ENCODE results near the gene HOXA3. TPM values are rescaled to one million over a fixed set of nuclear protein-coding genes. Genes with fewer than 3 reads are reported as not detected.

HOXA3 gene
- total and polyA plus RNA-seq, 10 of the 15 experiments (the other 5 are each of a cell fraction or from before 2014, with no cell fraction given): 0.05 TPM; not detected in 9

DNA sequence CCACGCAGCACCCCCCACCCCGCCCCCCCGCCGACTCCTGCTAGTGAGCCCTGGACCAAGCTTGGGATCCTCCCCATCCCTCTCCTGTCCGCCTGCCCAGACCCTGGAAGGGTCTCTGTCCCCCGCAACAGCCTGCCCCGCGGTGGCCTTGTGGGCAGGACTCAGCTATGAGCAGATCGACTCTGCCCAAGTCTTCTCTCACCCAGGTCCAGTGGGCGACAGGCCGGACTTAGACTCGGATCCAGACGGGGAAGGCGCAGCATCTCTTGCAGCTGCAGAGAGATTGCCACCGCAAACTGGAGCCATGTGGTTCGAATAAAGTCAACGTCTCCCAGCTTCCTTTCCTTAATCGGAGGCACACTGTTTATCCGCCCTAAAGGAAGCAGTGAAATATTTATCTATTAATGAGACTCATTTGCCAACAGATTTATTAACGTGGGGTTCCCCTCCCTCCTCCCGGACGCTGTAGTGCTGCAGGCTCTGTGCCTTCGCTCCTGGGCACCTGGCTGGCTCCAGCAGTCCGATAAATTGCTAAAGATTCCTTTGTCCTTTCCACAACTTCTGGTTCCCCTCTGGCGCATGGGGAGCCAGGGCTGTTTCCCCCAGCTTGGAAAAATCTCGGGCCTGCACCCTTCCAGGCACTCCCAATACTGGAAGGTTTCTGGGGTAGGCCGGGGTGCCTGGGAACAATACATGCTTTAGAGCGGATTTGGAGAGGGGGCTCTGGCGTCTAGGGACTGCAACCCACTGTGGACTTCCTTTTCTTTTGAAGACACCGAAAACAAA lies 4.7 kb upstream of the HOXA3 start:
- BruUV-seq (replicated peaks): no TSS peak
- intact Hi-C loops (cut with micrococcal nuclease; ENCODE audit: unreplicated experiment): no loop called here
- in situ Hi-C loops (cut with MboI): loop anchor here (5.0 to 25.0 kb wide), 3 partner anchors 790 to 1295 kb away; no protein-coding TSS in a partner anchor
- ATAC-seq (no peak), FAIRE-seq (no peak), DNase-seq (ENCODE audit: low read depth, low spot score) (no peak)
- no peak overlapping the region for H3K4me2 ChIP-seq (ENCODE audit: control insufficient read depth, insufficient read depth)
- H3K27me3 ChIP-seq (replicated peaks in 1 of 2; ENCODE audit: control insufficient read depth in 2 of 2, insufficient read depth in 2 of 2, low read length in 1 of 2): peaks cover 23 to 53% of the 10 kb centered on the region in 2 experiments
- no peaks in the 10 kb centered on the region; the same call in 2 of the 3 replicates for H3K9me3 ChIP-seq (replicated peaks; ENCODE audit: control insufficient read depth, insufficient read depth, low read length)
- ChIA-PET POLR2A (no interaction called here), SMC1A (ENCODE audit: uncharacterized antibody, unreplicated experiment) (interaction anchor here (0.6 to 1.0 kb wide), 2 partner anchors 301 to 646 kb away, joined by 3 read pairs; no protein-coding TSS in a partner anchor), CTCF (interaction anchor here (0.8 to 3.1 kb wide), 4 partner anchors 302 to 474 kb away, joined by 3 to 21 read pairs (median 3); no protein-coding TSS in a partner anchor), RAD21 (ENCODE audit: unreplicated experiment) (no interaction called here)
- H2AFZ ChIP-seq (ENCODE audit: control insufficient read depth, low read depth, low read length): no peak overlapping the region
- no peak for TF ChIP-seq TCF7 (IDR thresholded peaks at IDR 0.05; ENCODE audit: borderline replicate concordance)
- TF ChIP-seq, protein P1, sequence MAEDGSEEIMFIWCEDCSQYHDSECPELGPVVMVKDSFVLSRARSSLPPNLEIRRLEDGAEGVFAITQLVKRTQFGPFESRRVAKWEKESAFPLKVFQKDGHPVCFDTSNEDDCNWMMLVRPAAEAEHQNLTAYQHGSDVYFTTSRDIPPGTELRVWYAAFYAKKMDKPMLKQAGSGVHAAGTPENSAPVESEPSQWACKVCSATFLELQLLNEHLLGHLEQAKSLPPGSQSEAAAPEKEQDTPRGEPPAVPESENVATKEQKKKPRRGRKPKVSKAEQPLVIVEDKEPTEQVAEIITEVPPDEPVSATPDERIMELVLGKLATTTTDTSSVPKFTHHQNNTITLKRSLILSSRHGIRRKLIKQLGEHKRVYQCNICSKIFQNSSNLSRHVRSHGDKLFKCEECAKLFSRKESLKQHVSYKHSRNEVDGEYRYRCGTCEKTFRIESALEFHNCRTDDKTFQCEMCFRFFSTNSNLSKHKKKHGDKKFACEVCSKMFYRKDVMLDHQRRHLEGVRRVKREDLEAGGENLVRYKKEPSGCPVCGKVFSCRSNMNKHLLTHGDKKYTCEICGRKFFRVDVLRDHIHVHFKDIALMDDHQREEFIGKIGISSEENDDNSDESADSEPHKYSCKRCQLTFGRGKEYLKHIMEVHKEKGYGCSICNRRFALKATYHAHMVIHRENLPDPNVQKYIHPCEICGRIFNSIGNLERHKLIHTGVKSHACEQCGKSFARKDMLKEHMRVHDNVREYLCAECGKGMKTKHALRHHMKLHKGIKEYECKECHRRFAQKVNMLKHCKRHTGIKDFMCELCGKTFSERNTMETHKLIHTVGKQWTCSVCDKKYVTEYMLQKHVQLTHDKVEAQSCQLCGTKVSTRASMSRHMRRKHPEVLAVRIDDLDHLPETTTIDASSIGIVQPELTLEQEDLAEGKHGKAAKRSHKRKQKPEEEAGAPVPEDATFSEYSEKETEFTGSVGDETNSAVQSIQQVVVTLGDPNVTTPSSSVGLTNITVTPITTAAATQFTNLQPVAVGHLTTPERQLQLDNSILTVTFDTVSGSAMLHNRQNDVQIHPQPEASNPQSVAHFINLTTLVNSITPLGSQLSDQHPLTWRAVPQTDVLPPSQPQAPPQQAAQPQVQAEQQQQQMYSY (CRISPR knock-in tag; IDR thresholded peaks at IDR 0.05): no peak
- TF ChIP-seq, protein P2, sequence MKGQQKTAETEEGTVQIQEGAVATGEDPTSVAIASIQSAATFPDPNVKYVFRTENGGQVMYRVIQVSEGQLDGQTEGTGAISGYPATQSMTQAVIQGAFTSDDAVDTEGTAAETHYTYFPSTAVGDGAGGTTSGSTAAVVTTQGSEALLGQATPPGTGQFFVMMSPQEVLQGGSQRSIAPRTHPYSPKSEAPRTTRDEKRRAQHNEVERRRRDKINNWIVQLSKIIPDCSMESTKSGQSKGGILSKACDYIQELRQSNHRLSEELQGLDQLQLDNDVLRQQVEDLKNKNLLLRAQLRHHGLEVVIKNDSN (IDR thresholded peaks at IDR 0.05; ENCODE audit: borderline replicate concordance, extremely low read length, insufficient read depth, low read depth, low read length): no peak
- TF ChIP-seq, protein P3, sequence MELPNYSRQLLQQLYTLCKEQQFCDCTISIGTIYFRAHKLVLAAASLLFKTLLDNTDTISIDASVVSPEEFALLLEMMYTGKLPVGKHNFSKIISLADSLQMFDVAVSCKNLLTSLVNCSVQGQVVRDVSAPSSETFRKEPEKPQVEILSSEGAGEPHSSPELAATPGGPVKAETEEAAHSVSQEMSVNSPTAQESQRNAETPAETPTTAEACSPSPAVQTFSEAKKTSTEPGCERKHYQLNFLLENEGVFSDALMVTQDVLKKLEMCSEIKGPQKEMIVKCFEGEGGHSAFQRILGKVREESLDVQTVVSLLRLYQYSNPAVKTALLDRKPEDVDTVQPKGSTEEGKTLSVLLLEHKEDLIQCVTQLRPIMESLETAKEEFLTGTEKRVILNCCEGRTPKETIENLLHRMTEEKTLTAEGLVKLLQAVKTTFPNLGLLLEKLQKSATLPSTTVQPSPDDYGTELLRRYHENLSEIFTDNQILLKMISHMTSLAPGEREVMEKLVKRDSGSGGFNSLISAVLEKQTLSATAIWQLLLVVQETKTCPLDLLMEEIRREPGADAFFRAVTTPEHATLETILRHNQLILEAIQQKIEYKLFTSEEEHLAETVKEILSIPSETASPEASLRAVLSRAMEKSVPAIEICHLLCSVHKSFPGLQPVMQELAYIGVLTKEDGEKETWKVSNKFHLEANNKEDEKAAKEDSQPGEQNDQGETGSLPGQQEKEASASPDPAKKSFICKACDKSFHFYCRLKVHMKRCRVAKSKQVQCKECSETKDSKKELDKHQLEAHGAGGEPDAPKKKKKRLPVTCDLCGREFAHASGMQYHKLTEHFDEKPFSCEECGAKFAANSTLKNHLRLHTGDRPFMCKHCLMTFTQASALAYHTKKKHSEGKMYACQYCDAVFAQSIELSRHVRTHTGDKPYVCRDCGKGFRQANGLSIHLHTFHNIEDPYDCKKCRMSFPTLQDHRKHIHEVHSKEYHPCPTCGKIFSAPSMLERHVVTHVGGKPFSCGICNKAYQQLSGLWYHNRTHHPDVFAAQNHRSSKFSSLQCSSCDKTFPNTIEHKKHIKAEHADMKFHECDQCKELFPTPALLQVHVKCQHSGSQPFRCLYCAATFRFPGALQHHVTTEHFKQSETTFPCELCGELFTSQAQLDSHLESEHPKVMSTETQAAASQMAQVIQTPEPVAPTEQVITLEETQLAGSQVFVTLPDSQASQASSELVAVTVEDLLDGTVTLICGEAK (IDR thresholded peaks at IDR 0.05; ENCODE audit: borderline replicate concordance): no peak
- no peak for TF ChIP-seq CBX5 (IDR thresholded peaks at IDR 0.05; ENCODE audit: low read depth)
- no peak for TF ChIP-seq STAT1 (conservative IDR thresholded peaks at IDR 0.05)
- TF ChIP-seq CHD1 (IDR thresholded peaks at IDR 0.05; ENCODE audit: low read depth, low read length): no peak
- TF ChIP-seq ZNF622 (IDR thresholded peaks at IDR 0.05): no peak
- no peak for TF ChIP-seq HCFC1 (IDR thresholded peaks at IDR 0.05; ENCODE audit: low read length)
- no peak for TF ChIP-seq RAD21 (IDR thresholded peaks at IDR 0.05; ENCODE audit: insufficient read depth, low read depth, low read length)
- WGBS (ENCODE audit: insufficient coverage, insufficient replicate concordance, low lambda C conversion rate, missing lambda C conversion rate): 24% methylated on average over 24 of the region's 30 CpGs
- no peaks in the 10 kb centered on the region for H3K79me2 ChIP-seq (ENCODE audit: control insufficient read depth, insufficient read depth, low read length)
- no peak overlapping the region for H3K27ac ChIP-seq (ENCODE audit: control insufficient read depth, insufficient read depth)
- H3K4me1 ChIP-seq (ENCODE audit: control insufficient read depth, insufficient read depth, low read length): no peaks in the 10 kb centered on the region
- H3K36me3 ChIP-seq (ENCODE audit: control insufficient read depth in 2 of 2, insufficient read depth in 2 of 2, low read length in 1 of 2): no peaks in the 10 kb centered on the region
- H3K4me3 ChIP-seq: no peak overlapping the region
- no peak overlapping the region for H3K9ac ChIP-seq (ENCODE audit: control insufficient read depth, insufficient read depth, low read length)
- no peaks in the 10 kb centered on the region for H4K20me1 ChIP-seq (ENCODE audit: control insufficient read depth, insufficient read depth)

All from GM12878 (cell line).